ENCODE measurements around the gene NAT8. TPM values are rescaled to one million over a fixed set of nuclear protein-coding genes. Genes with fewer than 3 reads are reported as not detected.
A peak's percentile ranks its signal among the peaks of the same experiment; 100 is the strongest.
"Not testable (repeated sequence)": the region's sequence is repeated elsewhere in the genome, so short reads cannot be mapped to it uniquely, and the experiment has no call there.

Gene NAT8
- total and polyA plus RNA-seq, 2 of the 13 experiments (the other 11 are each of a cell fraction or from before 2014, with no cell fraction given) = 1.9 to 12.9 TPM

- H3K9me3 ChIP-seq (ENCODE audit: low read length); H3K79me2 ChIP-seq (ENCODE audit: insufficient read depth, low read length); BruUV-seq (replicated peaks); H3K36me3 ChIP-seq (replicated peaks in 1 of 2; ENCODE audit: control insufficient read depth in 1 of 2, insufficient read depth in 2 of 2, low read length in 2 of 2); H2AFZ ChIP-seq (ENCODE audit: low read length); H4K20me1 ChIP-seq (ENCODE audit: insufficient read depth, low read length); in situ Hi-C loops (cut with HindIII; ENCODE audit: extremely low pct_ligation_motif_present, low pct_unique_long_range_greater_than_20kb); H3K4me3 ChIP-seq (replicated peaks in 1 of 3; ENCODE audit: insufficient read depth in 1 of 3, low read depth in 2 of 3, low read length in 3 of 3); H3K27me3 ChIP-seq (ENCODE audit: control insufficient read depth in 1 of 2, insufficient read depth in 2 of 2, low read length in 2 of 2); H3K4me2 ChIP-seq (ENCODE audit: low read depth, low read length); POLR2A ChIA-PET; H3K27ac ChIP-seq (ENCODE audit: extremely low read length, insufficient read depth, low read length); H3K9ac ChIP-seq (ENCODE audit: insufficient read depth, low read depth, low read length): not testable (repeated sequence)
- peaks cover 16% of the 10 kb centered on the region for H3K4me1 ChIP-seq (ENCODE audit: insufficient read depth, low read length)
- 0% methylated on average over 2 of the region's 4 CpGs for WGBS (ENCODE audit: low lambda C conversion rate)
- intact Hi-C loops (cut with micrococcal nuclease; ENCODE audit: unreplicated experiment) = loop anchor here (2.0 kb wide), 1 partner anchor 60 kb away; no protein-coding TSS in a partner anchor
- peak; percentile 97 for FAIRE-seq
- ATAC-seq = peak; percentile 95
- peak; percentile 29 for DNase-seq (ENCODE audit: low spot score)
- 0 out of 2 replicates have a peak, but pooled peaks have one; percentile 13 for TF ChIP-seq CTCF (CRISPR knock-in tag; IDR thresholded peaks at IDR 0.05)
- TF ChIP-seq STAG1 (CRISPR knock-in tag; IDR thresholded peaks at IDR 0.05) = peak; percentile 37; the same call in 1 of the 2 replicates
- TF ChIP-seq SMC3 (IDR thresholded peaks at IDR 0.05; ENCODE audit: low read length) = peak; percentile 33; the same call in 1 of the 2 replicates
- TF ChIP-seq ZNF7 (CRISPR knock-in tag; IDR thresholded peaks at IDR 0.05) = peak; percentile 91
- CTCF ChIA-PET (ENCODE audit: low intra/inter-chr PET ratio, low total read pairs) = interaction anchor here (0.6 kb wide), 1 partner anchor 461 kb away, joined by 3 read pairs; no protein-coding TSS in a partner anchor
Observed at GRCh38 chr2:73690372-73691088, 48.3 kb upstream of the NAT8 start.

- 78% methylated on average over 5 of the region's 5 CpGs for WGBS (ENCODE audit: low lambda C conversion rate)
- intact Hi-C loops (cut with micrococcal nuclease; ENCODE audit: unreplicated experiment); in situ Hi-C loops (cut with HindIII; ENCODE audit: extremely low pct_ligation_motif_present, low pct_unique_long_range_greater_than_20kb); FAIRE-seq; BruUV-seq (replicated peaks); H3K27ac ChIP-seq (ENCODE audit: extremely low read length, insufficient read depth, low read length); H3K9me3 ChIP-seq (ENCODE audit: low read length); POLR2A ChIA-PET; H3K36me3 ChIP-seq (replicated peaks in 1 of 2; ENCODE audit: control insufficient read depth in 1 of 2, insufficient read depth in 2 of 2, low read length in 2 of 2); H3K27me3 ChIP-seq (ENCODE audit: control insufficient read depth in 1 of 2, insufficient read depth in 2 of 2, low read length in 2 of 2); ATAC-seq; CTCF ChIA-PET (ENCODE audit: low intra/inter-chr PET ratio, low total read pairs); H3K4me2 ChIP-seq (ENCODE audit: low read depth, low read length); H3K4me3 ChIP-seq (replicated peaks in 1 of 3; ENCODE audit: insufficient read depth in 1 of 3, low read depth in 2 of 3, low read length in 3 of 3); DNase-seq (ENCODE audit: low spot score); H2AFZ ChIP-seq (ENCODE audit: low read length); H3K79me2 ChIP-seq (ENCODE audit: insufficient read depth, low read length); H4K20me1 ChIP-seq (ENCODE audit: insufficient read depth, low read length); H3K9ac ChIP-seq (ENCODE audit: insufficient read depth, low read depth, low read length): not testable (repeated sequence)
- peaks cover 22% of the 10 kb centered on the region for H3K4me1 ChIP-seq (ENCODE audit: insufficient read depth, low read length)
Observed at GRCh38 chr2:73688494-73688893, 46.3 kb upstream of the NAT8 start.
